ENCODE data around the gene ZBTB5.
"Not testable (repeated sequence)": the region's sequence is repeated elsewhere in the genome, so short reads cannot be mapped to it uniquely, and the experiment has no call there.

ZBTB5 gene, protein sequence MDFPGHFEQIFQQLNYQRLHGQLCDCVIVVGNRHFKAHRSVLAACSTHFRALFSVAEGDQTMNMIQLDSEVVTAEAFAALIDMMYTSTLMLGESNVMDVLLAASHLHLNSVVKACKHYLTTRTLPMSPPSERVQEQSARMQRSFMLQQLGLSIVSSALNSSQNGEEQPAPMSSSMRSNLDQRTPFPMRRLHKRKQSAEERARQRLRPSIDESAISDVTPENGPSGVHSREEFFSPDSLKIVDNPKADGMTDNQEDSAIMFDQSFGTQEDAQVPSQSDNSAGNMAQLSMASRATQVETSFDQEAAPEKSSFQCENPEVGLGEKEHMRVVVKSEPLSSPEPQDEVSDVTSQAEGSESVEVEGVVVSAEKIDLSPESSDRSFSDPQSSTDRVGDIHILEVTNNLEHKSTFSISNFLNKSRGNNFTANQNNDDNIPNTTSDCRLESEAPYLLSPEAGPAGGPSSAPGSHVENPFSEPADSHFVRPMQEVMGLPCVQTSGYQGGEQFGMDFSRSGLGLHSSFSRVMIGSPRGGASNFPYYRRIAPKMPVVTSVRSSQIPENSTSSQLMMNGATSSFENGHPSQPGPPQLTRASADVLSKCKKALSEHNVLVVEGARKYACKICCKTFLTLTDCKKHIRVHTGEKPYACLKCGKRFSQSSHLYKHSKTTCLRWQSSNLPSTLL

DNA sequence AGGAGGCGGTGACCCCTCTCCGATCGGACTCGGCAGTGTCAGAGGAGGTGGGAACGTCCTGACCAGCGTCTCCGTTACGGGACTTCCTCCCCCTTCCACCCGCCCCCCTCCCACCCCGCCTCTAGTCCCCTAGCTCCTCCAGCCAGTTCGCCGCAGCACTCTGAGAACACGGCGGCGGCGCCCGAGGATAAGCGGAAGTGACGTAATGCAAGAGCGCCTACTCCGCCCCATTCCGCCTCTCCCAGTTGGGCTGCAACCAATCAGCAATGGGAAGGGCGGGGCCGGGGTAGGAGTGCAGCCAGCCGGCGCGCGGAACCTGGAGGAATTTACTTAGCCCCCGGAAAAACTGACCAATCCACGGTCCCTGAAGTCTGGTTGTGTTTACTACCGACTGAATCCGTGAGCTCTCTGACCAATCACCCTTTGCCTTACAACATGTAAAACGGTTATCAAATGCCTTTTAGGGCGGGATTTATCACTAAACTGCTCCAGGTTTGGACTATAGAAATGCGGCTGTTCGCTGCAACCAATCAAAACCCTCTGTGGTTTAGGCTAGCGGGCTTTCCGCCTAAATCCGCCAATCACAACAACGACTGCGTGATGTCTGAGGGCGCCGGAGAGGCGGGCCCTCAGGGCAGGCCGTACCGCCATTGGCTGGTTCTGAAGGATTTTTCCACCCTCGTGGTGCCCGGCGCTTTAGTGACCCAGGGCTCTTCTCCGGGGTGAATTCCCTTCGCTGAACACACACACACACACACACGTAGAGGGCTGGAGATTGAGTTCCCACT lies at the start of gene ZBTB5:
Gene ZBTB5 (minus strand): TSS at position 202 of the 788 bp plus-strand sequence. CDS start 22,899 bp downstream, outside the sequence.
- DNase-seq (ENCODE audit: low spot score), result peak; percentile 99

- DNase-seq (ENCODE audit: low spot score), result no peak
Observed at GRCh38 chr9:37514999-37515398, 49.7 kb upstream of the ZBTB5 start.

- not testable (repeated sequence) for DNase-seq (ENCODE audit: low spot score)
Observed at GRCh38 chr9:37514415-37514814, 49.2 kb upstream of the ZBTB5 start.

GRCh38 chr9:37512437-37512836 lies 47.2 kb upstream of the ZBTB5 start:
- no peak for DNase-seq (ENCODE audit: low spot score)

GRCh38 chr9:37511016-37512010 lies 46.1 kb upstream of the ZBTB5 start:
- DNase-seq (ENCODE audit: low spot score), result no peak

- not testable (repeated sequence) for DNase-seq (ENCODE audit: low spot score)
Observed at GRCh38 chr9:37510053-37510452, 44.8 kb upstream of the ZBTB5 start.

- no peak for DNase-seq (ENCODE audit: low spot score)
Observed at GRCh38 chr9:37509536-37509935, 44.3 kb upstream of the ZBTB5 start.

DNA sequence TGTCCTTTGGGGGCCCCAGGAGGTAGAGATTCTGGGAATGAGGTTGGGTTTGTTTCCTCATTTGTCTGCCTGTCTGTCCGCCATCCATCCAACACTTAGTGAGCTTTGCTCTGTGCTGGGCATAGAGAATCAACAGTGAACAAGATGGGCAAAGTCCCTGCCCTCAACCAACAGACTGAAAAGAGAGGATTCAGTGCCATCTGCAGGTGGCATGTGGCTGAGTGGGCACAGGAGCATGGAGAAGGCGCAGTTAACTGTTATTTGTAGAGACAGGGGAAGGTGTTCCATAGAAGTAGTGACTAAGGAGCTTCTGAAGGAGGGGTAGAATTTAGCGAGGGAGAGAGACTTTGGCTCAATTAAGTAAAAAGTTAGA lies 43.6 kb upstream of the ZBTB5 start:
- no peak for DNase-seq (ENCODE audit: low spot score)

- DNase-seq (ENCODE audit: low spot score), result no peak
Observed at GRCh38 chr9:37508135-37508833, 43.0 kb upstream of the ZBTB5 start.

DNA sequence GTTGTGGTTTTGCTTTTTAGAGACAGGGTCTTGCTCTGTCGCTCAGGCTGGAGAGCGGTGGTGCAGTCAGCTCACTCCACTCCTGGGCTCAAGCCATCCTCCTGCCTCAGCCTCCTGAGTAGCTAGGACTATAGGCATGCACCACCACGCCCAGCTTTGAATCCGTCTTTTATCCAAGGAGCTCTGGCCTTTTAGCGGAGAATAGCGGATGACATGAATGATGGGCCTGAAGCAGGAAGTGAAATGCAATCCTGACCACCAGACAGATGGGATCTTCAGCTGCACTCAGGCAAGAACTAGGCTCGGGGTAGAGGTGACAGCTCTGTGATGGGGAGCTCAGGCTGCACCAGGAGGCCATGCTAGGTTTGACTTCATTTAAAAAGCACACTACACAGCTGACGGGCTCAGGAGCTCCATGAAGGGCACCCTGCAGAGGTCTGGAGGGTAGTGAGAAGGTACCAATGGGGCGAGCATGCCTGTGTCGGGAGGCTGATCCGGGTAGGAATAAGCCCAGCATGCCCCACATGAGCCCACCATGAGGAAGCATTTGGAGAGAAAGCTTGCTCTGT lies 42.4 kb upstream of the ZBTB5 start:
- no peak for DNase-seq (ENCODE audit: low spot score)

DNA sequence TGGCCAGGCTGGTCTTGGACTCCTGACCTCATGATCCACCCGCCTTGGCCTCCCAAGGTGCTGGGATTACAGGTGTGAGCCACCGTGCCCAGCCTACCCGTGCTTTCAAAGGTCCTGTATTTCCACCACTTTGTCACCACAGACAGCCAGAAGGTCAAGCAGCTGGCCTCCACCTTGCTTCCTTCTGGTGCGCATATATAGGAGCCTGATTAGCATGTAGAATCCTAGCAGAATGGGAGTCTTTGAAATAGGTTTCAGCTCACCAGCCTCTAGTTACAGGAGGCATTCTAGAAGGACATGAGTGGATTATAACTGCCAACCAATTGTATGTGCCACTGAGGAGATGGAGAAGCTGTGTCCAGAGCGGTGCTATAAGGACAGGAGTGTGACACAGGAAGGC lies 39.4 kb upstream of the ZBTB5 start:
- no peak for DNase-seq (ENCODE audit: low spot score)

DNA sequence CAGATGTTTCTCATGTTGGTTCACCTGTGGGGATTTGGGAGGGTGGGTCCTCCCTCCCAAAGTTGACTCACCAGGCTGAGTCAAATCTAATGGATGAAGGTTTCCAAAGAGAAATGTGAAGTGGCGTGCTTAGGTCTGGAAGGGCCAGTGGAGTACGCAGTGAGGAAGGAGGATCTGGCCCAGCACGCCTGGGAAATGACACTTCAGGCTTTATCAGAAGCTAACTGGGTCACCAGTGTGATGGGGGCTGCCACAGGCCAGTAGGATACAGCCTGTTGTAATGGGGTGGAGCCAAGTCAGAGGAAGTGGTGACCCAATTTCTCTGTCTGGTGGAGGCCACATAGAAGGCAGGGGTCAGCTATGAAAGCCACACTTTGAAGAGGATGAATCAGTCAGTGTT lies 38.5 kb upstream of the ZBTB5 start:
- no peak for DNase-seq (ENCODE audit: low spot score)

DNA sequence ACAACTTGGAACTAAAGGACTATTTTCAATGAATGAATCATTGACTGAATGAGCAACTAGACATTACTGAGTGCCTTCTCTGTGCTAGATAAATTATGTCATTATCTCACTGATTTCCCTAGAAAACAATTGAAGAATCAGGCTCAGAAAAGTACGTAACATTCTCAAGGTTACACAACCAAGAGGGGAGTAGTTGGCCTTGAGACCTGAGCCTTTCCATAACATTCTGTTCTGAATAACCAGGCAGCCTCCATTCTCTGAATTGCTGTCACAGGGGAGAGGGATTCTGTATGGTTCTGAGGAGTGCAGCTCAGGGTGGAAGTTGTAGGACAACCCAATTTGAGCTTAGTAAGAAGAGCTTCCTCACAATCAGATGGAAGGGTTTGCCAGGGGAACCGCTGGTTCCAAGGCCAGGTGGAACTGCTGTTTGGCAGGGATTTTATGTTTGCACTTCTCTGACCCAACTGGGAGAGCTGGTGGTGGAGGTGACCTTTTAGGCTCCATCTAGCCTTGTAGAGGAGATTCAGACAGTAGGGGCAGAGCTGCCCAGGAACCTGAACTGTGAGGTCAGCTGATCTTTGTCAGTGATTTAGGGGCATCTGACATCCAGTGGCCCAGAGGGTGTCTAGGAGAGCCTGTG lies 36.8 kb upstream of the ZBTB5 start:
- DNase-seq (ENCODE audit: low spot score), result no peak

GRCh38 chr9:37499297-37499696 lies 34.0 kb upstream of the ZBTB5 start:
- no peak for DNase-seq (ENCODE audit: low spot score)

DNA sequence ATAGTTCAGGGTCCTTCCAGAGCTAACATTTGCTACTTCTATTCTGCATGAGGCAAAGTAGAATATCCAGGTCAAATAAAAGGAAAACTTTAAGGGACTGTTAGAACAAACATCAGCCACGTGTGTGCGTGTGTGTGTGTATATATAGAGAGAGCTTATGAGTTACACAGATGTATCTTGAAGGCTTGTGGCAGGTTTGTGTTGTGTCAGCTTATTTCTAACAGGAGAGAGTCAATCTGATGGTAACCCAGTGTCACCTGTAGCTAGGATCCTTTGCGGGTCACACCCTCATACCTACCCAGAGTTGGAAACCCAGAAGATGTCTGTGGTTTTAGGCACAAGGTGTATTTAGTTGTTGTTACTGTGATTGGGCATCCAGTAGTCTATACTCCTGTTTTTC lies 33.2 kb upstream of the ZBTB5 start:
- no peak for DNase-seq (ENCODE audit: low spot score)

GRCh38 chr9:37497320-37497719 lies 32.1 kb upstream of the ZBTB5 start:
- DNase-seq (ENCODE audit: low spot score), result no peak

DNA sequence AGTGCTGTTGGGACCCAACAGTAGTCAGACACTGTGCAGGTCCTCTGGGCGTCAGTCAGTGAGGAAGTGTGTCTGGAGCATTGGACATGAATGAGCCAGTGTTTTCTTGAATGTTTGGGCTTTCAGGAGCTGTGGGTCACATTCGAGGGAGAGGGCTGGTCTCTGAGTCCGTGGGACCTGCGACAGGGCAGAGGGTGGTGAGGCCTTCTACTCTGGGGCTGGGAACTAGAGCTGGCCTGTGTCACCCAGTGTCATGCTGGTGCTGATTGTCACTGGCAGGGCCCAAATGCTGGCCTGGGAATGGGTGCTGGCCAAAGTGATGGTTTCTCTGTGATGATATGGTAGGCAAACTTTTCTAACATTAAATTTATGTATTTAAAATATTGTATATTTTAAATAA lies 30.8 kb upstream of the ZBTB5 start:
- DNase-seq (ENCODE audit: low spot score), result no peak

DNA sequence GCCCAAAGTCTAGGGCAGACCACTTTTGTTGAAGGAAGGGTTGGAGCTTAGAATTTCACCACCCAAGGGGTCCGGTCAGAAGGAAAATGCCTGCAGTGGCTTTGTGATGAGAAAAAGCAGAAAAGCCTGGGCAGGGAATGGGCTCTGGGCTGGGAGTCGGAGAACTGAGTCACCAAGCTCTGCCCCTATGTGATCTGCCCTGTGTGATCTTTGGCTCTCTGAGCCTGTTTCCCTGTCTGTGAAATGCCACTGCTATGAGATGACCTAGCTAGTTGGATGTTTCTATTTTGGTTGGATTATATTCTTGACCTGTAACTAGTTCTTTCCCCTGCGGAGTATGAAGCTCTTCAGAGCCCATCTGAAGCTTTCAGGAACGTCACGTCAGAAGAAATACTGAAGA lies 30.3 kb upstream of the ZBTB5 start:
- no peak for DNase-seq (ENCODE audit: low spot score)

DNA sequence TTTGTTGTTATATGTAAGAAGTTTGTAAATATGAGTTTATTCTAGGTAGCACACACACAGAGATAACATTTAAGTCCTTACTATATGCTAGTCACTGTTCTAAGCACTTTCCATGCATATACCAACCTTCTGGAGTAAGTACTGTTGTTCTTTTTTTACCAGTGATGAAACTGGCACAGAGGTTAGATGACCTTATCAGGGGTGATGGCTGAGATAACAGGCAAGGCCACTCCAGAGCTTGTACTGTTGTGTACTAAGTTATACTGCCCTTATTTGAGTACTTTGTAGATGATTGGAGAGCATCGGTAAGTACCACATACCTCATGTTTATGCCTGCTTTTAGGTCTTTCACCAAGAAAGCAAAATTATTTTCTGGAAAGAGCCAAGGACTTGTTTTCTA lies 26.7 kb upstream of the ZBTB5 start:
- no peak for DNase-seq (ENCODE audit: low spot score)
